A673 (cell line): ENCODE measurements around the gene UACA.

ENCODE experiments used
- CTCF ChIP-seq: fragments of 300-800, 200-600 bp; sonication (generic); conservative IDR thresholded peaks from 2 replicates; pipeline ENCODE4 v1.5.1; 2017; ENCODE audit warnings: low read depth, mild to moderate bottlenecking, antibody characterized with exemption, low read length, moderate library complexity, mixed read lengths
- EZH2 ChIP-seq: fragments of 200-600 bp; sonication (generic); IDR thresholded peaks from 2 replicates; pipeline ENCODE4 v1.6.1; 2017; ENCODE audit warnings: borderline replicate concordance, low read depth, mild to moderate bottlenecking, mixed read lengths, antibody characterized with exemption, low read length; ENCODE audit not compliant: poor library complexity, severe bottlenecking

GRCh38 chr15:70635895-70636294, 127.5 kb downstream of the UACA start:
- TF ChIP-seq CTCF (no peak), EZH2 (no peak)
